Endothelial cell of umbilical vein (primary cell): ENCODE results near the gene EIF2B2.

Experiments
- FOS ChIP-seq: IDR thresholded peaks from 2 replicates; pipeline ENCODE4 v1.6.1; 2011; ENCODE audit warnings: mild to moderate bottlenecking, low read length, moderate library complexity, borderline replicate concordance; ENCODE audit not compliant: insufficient read depth
- GATA2 ChIP-seq: IDR thresholded peaks from 2 replicates; pipeline ENCODE4 v1.7.0; 2011; ENCODE audit warnings: low read depth, mild to moderate bottlenecking, moderate library complexity, mixed read lengths, low read length; ENCODE audit not compliant: insufficient read length, insufficient read depth
- MYC ChIP-seq: IDR thresholded peaks from one replicate; pipeline ENCODE4 v1.6.1; 2011; ENCODE audit warnings: mild to moderate bottlenecking, low read depth, low read length
- POLR2A ChIP-seq: IDR thresholded peaks from 2 replicates; pipeline ENCODE4 v1.6.1; 2012; ENCODE audit warnings: low read depth, mild to moderate bottlenecking, control low read depth, low read length
- TF ChIP-seq, protein P1 (sequence below), 2 donors: IDR thresholded peaks; 1 replicate in 1 of 2; 2 replicates in 1 of 2; pipeline ENCODE4 v1.5.1; 2011; ENCODE audit warnings: low read length in 2 of 2, mild to moderate bottlenecking in 2 of 2, moderate library complexity in 2 of 2, control low read depth in 1 of 2, inconsistent platforms in 1 of 2, low read depth in 1 of 2; ENCODE audit not compliant: insufficient read depth in 1 of 2; ENCODE audit errors: extremely low read depth in 1 of 2
- TF ChIP-seq, protein P2 (sequence below): IDR thresholded peaks from 2 replicates; pipeline ENCODE4 v1.6.1; 2011; ENCODE audit not compliant: insufficient read depth, insufficient read length

DNA sequence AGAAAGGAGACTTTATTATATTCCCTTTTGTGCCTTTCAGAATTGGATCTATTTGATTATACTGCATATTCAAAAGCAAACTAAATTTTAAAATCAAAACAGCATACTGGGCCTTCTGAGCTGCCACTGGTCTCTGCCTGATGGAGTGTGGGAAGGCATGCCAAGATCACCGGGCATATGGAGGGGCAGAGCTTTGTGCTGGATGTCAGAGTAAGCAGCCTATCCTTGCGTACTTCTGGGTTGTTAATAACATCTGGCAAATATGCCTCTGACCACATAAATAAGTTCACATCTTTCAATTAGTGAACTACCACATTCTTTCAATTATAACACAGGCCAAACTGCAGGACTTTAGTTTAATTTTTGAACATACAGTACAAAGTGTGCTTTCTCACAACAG lies 30.2 kb downstream of the EIF2B2 start:
- TF ChIP-seq, protein P1, sequence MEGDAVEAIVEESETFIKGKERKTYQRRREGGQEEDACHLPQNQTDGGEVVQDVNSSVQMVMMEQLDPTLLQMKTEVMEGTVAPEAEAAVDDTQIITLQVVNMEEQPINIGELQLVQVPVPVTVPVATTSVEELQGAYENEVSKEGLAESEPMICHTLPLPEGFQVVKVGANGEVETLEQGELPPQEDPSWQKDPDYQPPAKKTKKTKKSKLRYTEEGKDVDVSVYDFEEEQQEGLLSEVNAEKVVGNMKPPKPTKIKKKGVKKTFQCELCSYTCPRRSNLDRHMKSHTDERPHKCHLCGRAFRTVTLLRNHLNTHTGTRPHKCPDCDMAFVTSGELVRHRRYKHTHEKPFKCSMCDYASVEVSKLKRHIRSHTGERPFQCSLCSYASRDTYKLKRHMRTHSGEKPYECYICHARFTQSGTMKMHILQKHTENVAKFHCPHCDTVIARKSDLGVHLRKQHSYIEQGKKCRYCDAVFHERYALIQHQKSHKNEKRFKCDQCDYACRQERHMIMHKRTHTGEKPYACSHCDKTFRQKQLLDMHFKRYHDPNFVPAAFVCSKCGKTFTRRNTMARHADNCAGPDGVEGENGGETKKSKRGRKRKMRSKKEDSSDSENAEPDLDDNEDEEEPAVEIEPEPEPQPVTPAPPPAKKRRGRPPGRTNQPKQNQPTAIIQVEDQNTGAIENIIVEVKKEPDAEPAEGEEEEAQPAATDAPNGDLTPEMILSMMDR (IDR thresholded peaks at IDR 0.05; ENCODE audit: extremely low read depth in 1 of 2, insufficient read depth in 1 of 2, low read depth in 1 of 2, low read length in 2 of 2), result no peak
- no peak for TF ChIP-seq POLR2A
- no peak for TF ChIP-seq GATA2
- TF ChIP-seq FOS, result no peak
- TF ChIP-seq, protein P2, sequence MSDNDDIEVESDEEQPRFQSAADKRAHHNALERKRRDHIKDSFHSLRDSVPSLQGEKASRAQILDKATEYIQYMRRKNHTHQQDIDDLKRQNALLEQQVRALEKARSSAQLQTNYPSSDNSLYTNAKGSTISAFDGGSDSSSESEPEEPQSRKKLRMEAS, result no peak
- TF ChIP-seq MYC, result no peak
